ENCODE data around the gene LCLAT1.

LCLAT1 gene

DNA sequence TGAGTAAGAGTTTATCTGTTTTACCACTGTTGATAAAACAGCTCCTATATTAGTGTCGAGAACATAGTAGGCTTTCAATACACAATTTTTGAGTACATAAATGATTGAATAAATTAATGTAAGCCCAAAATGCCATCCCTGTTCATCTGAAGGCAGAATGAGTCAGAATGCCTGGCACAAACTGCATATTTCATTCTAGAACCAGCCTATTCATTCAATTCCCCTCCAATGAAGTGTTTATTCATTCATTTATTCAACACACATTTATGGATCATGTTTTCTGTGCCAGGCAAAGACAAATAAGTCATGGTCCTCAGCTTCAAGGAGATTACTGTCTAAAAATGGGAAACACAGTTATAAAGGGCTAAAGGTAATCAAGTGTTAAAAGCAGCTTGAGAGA lies 22.8 kb upstream of the LCLAT1 start:
- TF ChIP-seq, protein P1, sequence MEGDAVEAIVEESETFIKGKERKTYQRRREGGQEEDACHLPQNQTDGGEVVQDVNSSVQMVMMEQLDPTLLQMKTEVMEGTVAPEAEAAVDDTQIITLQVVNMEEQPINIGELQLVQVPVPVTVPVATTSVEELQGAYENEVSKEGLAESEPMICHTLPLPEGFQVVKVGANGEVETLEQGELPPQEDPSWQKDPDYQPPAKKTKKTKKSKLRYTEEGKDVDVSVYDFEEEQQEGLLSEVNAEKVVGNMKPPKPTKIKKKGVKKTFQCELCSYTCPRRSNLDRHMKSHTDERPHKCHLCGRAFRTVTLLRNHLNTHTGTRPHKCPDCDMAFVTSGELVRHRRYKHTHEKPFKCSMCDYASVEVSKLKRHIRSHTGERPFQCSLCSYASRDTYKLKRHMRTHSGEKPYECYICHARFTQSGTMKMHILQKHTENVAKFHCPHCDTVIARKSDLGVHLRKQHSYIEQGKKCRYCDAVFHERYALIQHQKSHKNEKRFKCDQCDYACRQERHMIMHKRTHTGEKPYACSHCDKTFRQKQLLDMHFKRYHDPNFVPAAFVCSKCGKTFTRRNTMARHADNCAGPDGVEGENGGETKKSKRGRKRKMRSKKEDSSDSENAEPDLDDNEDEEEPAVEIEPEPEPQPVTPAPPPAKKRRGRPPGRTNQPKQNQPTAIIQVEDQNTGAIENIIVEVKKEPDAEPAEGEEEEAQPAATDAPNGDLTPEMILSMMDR (IDR thresholded peaks at IDR 0.05; ENCODE audit: extremely low read depth, insufficient read depth, missing control alignments), result no peak
- no peak for DNase-seq (ENCODE audit: low spot score)
- in situ Hi-C loops (cut with MboI; ENCODE audit: low pct_unique_long_range_greater_than_20kb, low sequenced_read_pairs, unreplicated experiment), result no loop called here

DNA sequence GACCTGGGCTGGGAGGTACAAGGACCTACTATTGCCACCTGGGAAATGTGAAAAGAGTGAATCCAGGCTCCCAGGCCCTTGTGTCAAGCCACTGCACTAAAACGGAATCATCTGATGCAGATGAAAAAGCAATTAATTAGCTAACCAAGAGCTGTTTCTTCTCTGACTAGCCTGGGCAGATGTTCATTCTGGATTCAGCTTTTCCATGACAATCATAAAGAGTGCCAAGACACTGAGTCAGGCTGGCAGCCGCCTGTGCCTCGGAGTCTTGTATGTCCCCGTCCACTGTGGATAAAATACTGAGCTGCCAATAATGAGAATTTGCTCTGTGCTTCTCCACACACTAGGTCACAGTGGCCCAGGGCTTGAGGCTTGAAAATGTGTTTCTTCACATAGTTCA lies 21.7 kb upstream of the LCLAT1 start:
- no peak for DNase-seq (ENCODE audit: low spot score)
- in situ Hi-C loops (cut with MboI; ENCODE audit: low pct_unique_long_range_greater_than_20kb, low sequenced_read_pairs, unreplicated experiment), result no loop called here
- TF ChIP-seq, protein P1 (IDR thresholded peaks at IDR 0.05; ENCODE audit: extremely low read depth, insufficient read depth, missing control alignments), result no peak

DNA sequence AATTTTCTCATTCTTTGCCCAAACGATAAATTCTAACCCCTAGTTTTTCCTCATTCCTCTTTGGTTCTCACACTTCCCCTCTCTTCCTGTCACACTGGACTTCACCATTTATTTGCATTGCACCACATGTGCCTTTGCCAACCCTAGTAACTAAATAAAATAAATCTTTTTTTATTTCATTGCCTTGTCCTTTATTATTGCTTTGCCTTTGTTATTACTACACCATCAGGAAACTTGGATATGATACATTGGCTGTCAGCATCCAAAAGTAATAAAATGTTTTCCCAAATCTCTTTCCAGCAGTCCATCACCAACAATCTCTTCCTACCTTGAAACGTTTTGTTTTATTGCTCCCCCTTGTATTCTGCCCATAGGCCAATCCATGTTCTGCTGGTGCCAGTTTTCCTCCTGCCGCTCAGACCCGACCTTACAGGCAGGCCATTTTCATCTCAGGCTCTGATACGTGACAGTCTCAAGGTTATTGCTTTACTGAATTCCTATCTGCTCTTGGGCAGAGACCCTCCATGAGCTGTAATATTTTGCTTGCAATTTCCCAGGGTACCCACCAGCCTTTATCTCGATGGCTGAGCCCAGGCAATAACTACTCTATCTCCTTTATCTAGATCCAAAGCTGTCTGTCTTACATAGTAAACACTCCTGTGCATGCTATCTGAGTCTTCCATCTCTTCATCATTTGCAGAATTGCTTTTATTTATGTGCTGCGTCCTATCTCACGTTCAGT lies 19.3 kb upstream of the LCLAT1 start:
- in situ Hi-C loops (cut with MboI; ENCODE audit: low pct_unique_long_range_greater_than_20kb, low sequenced_read_pairs, unreplicated experiment), result no loop called here
- TF ChIP-seq, protein P1 (IDR thresholded peaks at IDR 0.05; ENCODE audit: extremely low read depth, insufficient read depth, missing control alignments), result no peak
- no peak for DNase-seq (ENCODE audit: low spot score)

DNA sequence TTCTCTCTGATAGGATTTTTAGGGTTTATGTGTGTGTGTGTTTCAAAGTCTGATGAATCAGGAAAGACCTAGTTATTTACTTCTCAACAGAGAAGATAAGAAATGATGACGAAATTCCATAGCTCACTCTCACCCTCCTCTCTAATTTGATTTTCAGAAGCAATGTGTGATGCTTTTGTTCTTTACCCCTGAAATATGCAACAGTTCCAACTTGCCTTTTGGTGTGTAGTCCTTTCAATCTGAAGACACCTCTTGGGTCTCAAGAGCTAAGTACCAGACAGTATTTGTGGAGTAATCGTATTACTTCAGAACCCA lies 18.7 kb upstream of the LCLAT1 start:
- TF ChIP-seq, protein P1 (IDR thresholded peaks at IDR 0.05; ENCODE audit: extremely low read depth, insufficient read depth, missing control alignments), result no peak
- no peak for DNase-seq (ENCODE audit: low spot score)
- in situ Hi-C loops (cut with MboI; ENCODE audit: low pct_unique_long_range_greater_than_20kb, low sequenced_read_pairs, unreplicated experiment), result no loop called here

DNA sequence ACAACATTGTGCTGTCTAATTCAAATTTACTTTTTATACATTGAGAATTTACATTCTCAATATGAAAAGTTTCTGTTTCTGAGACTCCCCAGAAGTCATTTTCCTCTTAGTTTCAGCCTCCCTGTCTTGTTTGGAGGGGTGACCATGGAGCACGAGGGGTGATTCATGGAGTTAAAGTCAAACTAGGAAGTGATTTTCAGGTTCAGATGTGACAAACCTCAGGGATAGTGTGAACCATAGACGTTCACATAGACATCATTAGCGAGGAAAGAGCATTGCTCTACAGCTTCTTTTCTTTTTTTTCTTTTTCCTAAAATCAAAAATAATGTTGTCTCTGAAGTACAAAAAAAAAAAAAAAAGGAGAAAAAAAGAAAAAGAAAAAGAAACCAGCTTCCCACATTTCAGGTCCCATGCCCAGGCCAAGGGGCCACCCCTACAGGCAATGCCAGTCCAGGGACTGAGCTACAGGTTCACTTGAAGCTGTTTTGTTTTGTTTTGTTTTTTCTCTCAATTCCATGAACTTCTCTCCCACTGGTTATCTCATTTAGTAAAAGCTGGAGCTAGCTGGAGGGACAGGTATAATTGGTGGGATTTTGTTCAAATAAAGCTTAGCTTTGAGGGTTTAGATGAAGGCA lies 18.1 kb upstream of the LCLAT1 start:
- in situ Hi-C loops (cut with MboI; ENCODE audit: low pct_unique_long_range_greater_than_20kb, low sequenced_read_pairs, unreplicated experiment), result no loop called here
- TF ChIP-seq, protein P1 (IDR thresholded peaks at IDR 0.05; ENCODE audit: extremely low read depth, insufficient read depth, missing control alignments), result no peak
- DNase-seq (ENCODE audit: low spot score), result no peak

DNA sequence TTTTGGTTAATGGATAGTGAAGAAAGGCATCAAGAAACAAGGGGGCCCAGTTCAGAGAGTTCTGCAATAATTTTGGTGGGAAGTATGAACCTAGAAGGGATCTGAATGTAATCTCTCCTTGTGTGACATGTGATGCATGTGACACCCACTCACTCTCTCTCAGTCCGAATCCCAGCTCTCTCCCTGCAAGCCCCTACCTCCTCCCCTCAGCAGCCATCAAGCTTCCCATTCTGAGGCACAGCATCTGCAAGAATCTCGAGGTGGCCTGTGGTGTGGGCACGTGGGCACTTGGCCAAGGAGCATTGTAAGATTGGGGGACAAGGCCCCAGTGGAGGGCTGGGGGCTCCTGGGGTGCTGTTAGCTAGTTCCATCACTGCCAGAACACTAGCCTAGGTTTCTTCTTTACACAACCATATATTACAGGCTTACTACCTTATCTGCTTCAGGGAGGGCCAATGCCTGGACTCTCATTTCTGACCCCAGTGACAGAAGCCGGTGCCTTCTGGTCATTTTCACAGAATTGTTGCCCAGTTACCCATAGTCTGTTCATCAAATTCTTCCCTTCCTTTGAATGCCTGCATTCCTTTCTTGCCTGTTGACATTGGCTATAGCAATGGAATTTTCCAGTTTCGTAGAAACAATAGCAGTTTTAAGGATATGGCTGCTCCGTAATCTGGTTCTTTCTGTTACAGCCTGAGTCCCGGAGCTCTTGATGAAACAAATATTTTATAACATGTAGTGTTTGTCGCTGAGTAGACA lies 13.3 kb upstream of the LCLAT1 start:
- DNase-seq (ENCODE audit: low spot score), result no peak
- in situ Hi-C loops (cut with MboI; ENCODE audit: low pct_unique_long_range_greater_than_20kb, low sequenced_read_pairs, unreplicated experiment), result no loop called here

More for the DNA sequence above, 13.3 kb upstream of the LCLAT1 start:
- TF ChIP-seq, protein P1 (IDR thresholded peaks at IDR 0.05; ENCODE audit: extremely low read depth, insufficient read depth, missing control alignments), result no peak

Measured in GM13977 (cell line).